Lung (tissue), 12 donors: ENCODE data around the gene RALGAPA2. TPM values are rescaled to one million over a fixed set of nuclear protein-coding genes. Genes with fewer than 3 reads are reported as not detected.

Source experiments
- ATAC-seq: fragments of 200-7000 bp; cut with Tn5 transposase; one replicate; pipeline ENCODE4 v1.9.1; 2020; ENCODE audit warnings: moderate number of reproducible peaks; ENCODE audit not compliant: insufficient read depth, low FRiP score
- DNase-seq, 3 donors: peaks; one replicate each; pipeline ENCODE4 v3.0.0-alpha.2; 2013 to 2017
- H3K27ac ChIP-seq, 2 donors: one replicate each; pipeline ENCODE4 v1.5.1; 2013; ENCODE audit warnings: mild to moderate bottlenecking in 2 of 2, moderate library complexity in 2 of 2, control low read depth in 1 of 2, inconsistent platforms in 1 of 2, low read depth in 1 of 2, low read length in 1 of 2
- H3K27me3 ChIP-seq, 3 donors: one replicate each; pipeline ENCODE4 v1.5.1; 2013; ENCODE audit warnings: low read length in 2 of 3; ENCODE audit not compliant: control insufficient read depth in 3 of 3, insufficient read depth in 3 of 3
- H3K36me3 ChIP-seq, 4 donors: one replicate each; pipeline ENCODE4 v1.5.1; 2013; ENCODE audit warnings: low read length in 4 of 4, mild to moderate bottlenecking in 1 of 4, moderate library complexity in 1 of 4; ENCODE audit not compliant: control insufficient read depth in 4 of 4, insufficient read depth in 4 of 4
- H3K4me1 ChIP-seq, 5 donors: one replicate each; pipeline ENCODE4 v1.5.1; 2013; ENCODE audit warnings: low read length in 5 of 5, mild to moderate bottlenecking in 2 of 5, moderate library complexity in 1 of 5; ENCODE audit not compliant: control insufficient read depth in 5 of 5, insufficient read depth in 5 of 5
- H3K4me3 ChIP-seq: one replicate; pipeline ENCODE4 v1.5.1; 2013; ENCODE audit warnings: mild to moderate bottlenecking, control low read depth, moderate library complexity
- H3K9ac ChIP-seq, 2 donors: one replicate each; pipeline ENCODE4 v1.5.1; 2013; ENCODE audit warnings: low read length in 2 of 2, control low read depth in 1 of 2; ENCODE audit not compliant: insufficient read depth in 1 of 2
- H3K9me3 ChIP-seq, 4 donors: one replicate each; pipeline ENCODE4 v1.5.1; 2013; ENCODE audit warnings: low read length in 3 of 4, mild to moderate bottlenecking in 1 of 4, moderate library complexity in 1 of 4; ENCODE audit not compliant: control insufficient read depth in 4 of 4, insufficient read depth in 3 of 4
- WGBS, 2 donors: extraction: QIAGEN DNeasy Blood & Tissue Kit; methylation state at CpG; one replicate each; pipeline ENCODE4 v1.1.7; 2013; 5-methylcytosine and 5-hydroxymethylcytosine counted together
- polyA plus RNA-seq, 2 donors: library from polyadenylated mRNA; stranded (reverse); fragments of 200-250 nt; gene quantifications; one replicate each; pipeline ENCODE4 v1.2.1, GENCODE V29; 2013
- total RNA-seq, 2 donors: library from RNA; depleted of rRNA in 1 of 2; stranded (reverse); fragments of >200 nt in 1 of 2; gene quantifications; one replicate each; pipeline ENCODE4 v1.2.1, GENCODE V29; 2014 to 2021
- TF ChIP-seq, protein P1 (sequence below): IDR thresholded peaks from 2 replicates; pipeline ENCODE4 v1.5.1; 2012; ENCODE audit warnings: mild to moderate bottlenecking; ENCODE audit errors: control extremely low read depth, extremely low read depth
- donor health status: control.
- donor health status: control.
- donor health status: Bipolar disorder and iron deficiency.
- donor health status: healthy.
- donor health status: DM: yes; HTN: yes; CAD: no.

The RALGAPA2 gene
- total and polyA plus RNA-seq, 4 donors: 12.1 to 83.4 (median 55.6) TPM

DNA sequence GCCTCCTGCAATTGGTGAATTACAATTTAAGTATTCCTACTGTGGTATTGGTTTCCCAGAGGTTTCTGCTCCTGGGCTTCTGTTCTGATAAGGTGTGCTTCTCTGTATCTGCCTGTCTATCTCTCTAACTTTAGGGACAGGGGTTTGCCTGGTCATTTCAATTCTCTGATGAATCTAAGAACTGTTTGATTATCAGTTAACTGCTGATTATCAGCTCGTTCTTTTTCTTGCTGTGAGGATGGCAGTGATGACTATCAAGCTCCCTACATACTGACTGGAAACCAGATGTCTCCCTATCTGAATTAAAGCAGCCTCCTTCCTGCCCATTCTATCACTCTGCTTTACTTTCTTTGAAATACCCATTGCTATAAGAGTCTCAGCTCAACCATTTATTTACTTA, 224.1 kb downstream of the RALGAPA2 start:
- Histone ChIP-seq H3K4me1 (peaks cover 0 to 7% (median 0%) of the 10 kb centered on the region in 5 donors), H3K4me3 (no peak overlapping the region), H3K9ac (no peak overlapping the region), H3K27me3 (no peaks in the 10 kb centered on the region), H3K36me3 (peaks cover 6 to 12% (median 9%) of the 10 kb centered on the region in 4 donors), H3K27ac (no peak overlapping the region), H3K9me3 (no peaks in the 10 kb centered on the region)
- 79 to 96% methylated on average over 1 of the region's 1 CpG for WGBS, 2 donors
- no peak for ATAC-seq
- TF ChIP-seq, protein P1, sequence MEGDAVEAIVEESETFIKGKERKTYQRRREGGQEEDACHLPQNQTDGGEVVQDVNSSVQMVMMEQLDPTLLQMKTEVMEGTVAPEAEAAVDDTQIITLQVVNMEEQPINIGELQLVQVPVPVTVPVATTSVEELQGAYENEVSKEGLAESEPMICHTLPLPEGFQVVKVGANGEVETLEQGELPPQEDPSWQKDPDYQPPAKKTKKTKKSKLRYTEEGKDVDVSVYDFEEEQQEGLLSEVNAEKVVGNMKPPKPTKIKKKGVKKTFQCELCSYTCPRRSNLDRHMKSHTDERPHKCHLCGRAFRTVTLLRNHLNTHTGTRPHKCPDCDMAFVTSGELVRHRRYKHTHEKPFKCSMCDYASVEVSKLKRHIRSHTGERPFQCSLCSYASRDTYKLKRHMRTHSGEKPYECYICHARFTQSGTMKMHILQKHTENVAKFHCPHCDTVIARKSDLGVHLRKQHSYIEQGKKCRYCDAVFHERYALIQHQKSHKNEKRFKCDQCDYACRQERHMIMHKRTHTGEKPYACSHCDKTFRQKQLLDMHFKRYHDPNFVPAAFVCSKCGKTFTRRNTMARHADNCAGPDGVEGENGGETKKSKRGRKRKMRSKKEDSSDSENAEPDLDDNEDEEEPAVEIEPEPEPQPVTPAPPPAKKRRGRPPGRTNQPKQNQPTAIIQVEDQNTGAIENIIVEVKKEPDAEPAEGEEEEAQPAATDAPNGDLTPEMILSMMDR: no peak
- DNase-seq: no peak

DNA sequence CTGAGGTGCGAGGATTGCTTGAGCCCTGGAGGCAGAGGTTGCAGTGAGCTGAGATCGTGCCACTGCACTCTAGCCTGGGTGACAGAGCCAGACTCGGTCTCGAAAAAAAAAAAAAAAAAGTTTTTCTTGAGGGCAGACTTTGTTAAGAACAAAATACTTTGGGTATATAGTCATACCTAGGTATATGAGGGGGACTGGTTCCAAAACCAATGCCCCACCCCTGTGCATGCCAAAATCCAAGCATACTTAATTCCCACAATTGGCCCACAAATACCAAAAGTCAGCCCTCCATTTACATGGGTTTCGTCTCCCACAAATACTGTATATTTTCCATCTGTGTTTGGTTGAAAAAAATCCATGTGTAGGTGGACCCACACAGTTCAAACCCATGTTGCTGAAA, 224.6 kb downstream of the RALGAPA2 start:
- DNase-seq (no peak), ATAC-seq (no peak)
- peaks cover 0 to 4% (median 0%) of the 10 kb centered on the region in 5 donors for H3K4me1 ChIP-seq
- H3K27ac ChIP-seq: no peak overlapping the region
- TF ChIP-seq, protein P1: no peak
- H3K27me3 ChIP-seq: no peaks in the 10 kb centered on the region
- no peak overlapping the region for H3K9ac ChIP-seq
- H3K9me3 ChIP-seq: no peaks in the 10 kb centered on the region
- no peak overlapping the region for H3K4me3 ChIP-seq
- WGBS, 2 donors: 96 to 98% methylated on average over 5 of the region's 5 CpGs
- H3K36me3 ChIP-seq: peaks cover 6 to 11% (median 10%) of the 10 kb centered on the region in 4 donors

DNA sequence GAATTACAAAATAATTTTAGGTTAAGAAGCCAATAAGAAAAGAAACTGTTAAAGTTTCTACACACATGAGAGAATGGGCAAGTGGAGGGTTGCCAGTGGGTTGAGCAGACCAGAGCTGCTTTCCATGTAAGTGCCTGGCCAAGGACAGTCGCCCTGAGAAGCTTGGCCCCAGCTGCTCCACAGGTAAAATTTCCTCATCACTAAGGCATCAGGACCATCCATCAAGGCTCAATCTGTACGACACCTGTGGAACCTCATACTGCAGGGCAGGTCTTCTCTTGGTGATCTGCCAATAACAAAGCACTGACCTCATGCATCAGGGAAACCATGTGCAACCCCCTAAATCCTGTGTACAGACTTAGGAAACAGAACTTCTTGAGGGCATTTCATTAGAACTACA, 229.1 kb downstream of the RALGAPA2 start:
- ATAC-seq (no peak), DNase-seq (no peak)
- Histone ChIP-seq H3K27me3 (no peaks in the 10 kb centered on the region), H3K4me1 (peaks cover 0 to 2% (median 0%) of the 10 kb centered on the region in 5 donors), H3K4me3 (no peak overlapping the region), H3K36me3 (peaks cover 4 to 12% (median 10%) of the 10 kb centered on the region in 4 donors), H3K9ac (no peak overlapping the region), H3K27ac (no peak overlapping the region), H3K9me3 (no peaks in the 10 kb centered on the region)
- TF ChIP-seq, protein P1: no peak
- 99 to 100% methylated on average over 2 of the region's 2 CpGs for WGBS, 2 donors

DNA sequence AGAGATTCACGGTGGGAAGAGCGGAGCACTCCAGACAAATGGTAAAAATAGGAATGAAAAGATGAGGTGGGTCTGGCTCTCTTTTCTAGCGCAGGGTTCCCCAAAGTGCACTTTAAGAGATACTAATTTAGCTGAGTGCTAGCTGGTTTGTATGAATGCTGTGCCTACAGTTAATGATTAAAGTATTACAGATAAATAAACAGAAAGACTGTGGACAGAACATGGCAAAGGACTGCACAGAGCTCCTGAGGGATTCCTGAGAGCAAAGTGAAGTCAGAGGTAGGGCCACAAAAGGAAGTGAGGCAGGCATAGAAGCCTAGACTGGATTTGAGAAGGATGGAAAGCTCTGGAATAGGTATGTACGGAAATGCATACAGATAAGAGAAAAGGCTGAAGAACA, 230.0 kb downstream of the RALGAPA2 start:
- H3K4me3 ChIP-seq: no peak overlapping the region
- H3K36me3 ChIP-seq: peaks cover 4 to 9% (median 8%) of the 10 kb centered on the region in 4 donors
- 89% methylated on average over 4 of the region's 4 CpGs for WGBS, 2 donors
- no peak overlapping the region for H3K27ac ChIP-seq
- H3K9me3 ChIP-seq: no peaks in the 10 kb centered on the region
- DNase-seq (no peak), ATAC-seq (no peak)
- H3K9ac ChIP-seq: no peak overlapping the region
- H3K27me3 ChIP-seq: no peaks in the 10 kb centered on the region
- peaks cover 0 to 2% (median 0%) of the 10 kb centered on the region in 5 donors for H3K4me1 ChIP-seq
- TF ChIP-seq, protein P1: no peak
